Measurements from ENCODE around the gene ZNF672. TPM values are rescaled to one million over a fixed set of nuclear protein-coding genes. Genes with fewer than 3 reads are reported as not detected.

The ZNF672 gene
- total RNA-seq, 1 experiment from 2014 or later = 16.7 TPM

GRCh38 chr1:248897412-248898337 lies 59.7 kb downstream of the ZNF672 start:
- Histone ChIP-seq H3K4me3 (ENCODE audit: low read length) (no peak overlapping the region), H4K20me1 (ENCODE audit: insufficient read depth, low read depth, low read length) (no peaks in the 10 kb centered on the region), H2AFZ (ENCODE audit: low read length) (no peak overlapping the region), H3K36me3 (ENCODE audit: insufficient read depth, low read length) (no peaks in the 10 kb centered on the region), H3K4me2 (ENCODE audit: low read depth, low read length, poor library complexity, severe bottlenecking) (no peak overlapping the region), H3K79me2 (ENCODE audit: low read length) (no peaks in the 10 kb centered on the region), H3K9ac (ENCODE audit: low read length) (no peak overlapping the region), H3K27ac (ENCODE audit: low read length) (no peak overlapping the region), H3K4me1 (ENCODE audit: low read length) (no peaks in the 10 kb centered on the region), H3K9me2 (replicated peaks; ENCODE audit: insufficient read depth, low read length) (no peaks in the 10 kb centered on the region), H3K27me3 (ENCODE audit: low read length) (no peaks in the 10 kb centered on the region), H3K9me3 (ENCODE audit: low read length) (no peaks in the 10 kb centered on the region)
- no peak for DNase-seq

Small RNA genes within 50 kb of the gene (small RNA-seq; reads per million reads assigned to genes)
- not detected for gene MIR3124

Other genes with a start within 250 kb of the ZNF672 start
- not detected in 2 replicates for gene OR2T10, start 240.5 kb upstream of the ZNF672 start, total RNA-seq (2014; rRNA removed; shearing (Covaris generic); ENCODE audit: low replicate concordance)
- not detected in 2 replicates for gene OR2T11, start 203.1 kb upstream of the ZNF672 start, total RNA-seq (2014; rRNA removed; shearing (Covaris generic); ENCODE audit: low replicate concordance)
- not detected in 2 replicates for gene OR2T35, start 192.9 kb upstream of the ZNF672 start, total RNA-seq (2014; rRNA removed; shearing (Covaris generic); ENCODE audit: low replicate concordance)
- gene OR2T27, start 182.7 kb upstream of the ZNF672 start, total RNA-seq (2014; rRNA removed; shearing (Covaris generic); ENCODE audit: low replicate concordance) = not detected in 2 replicates
- gene OR14I1, start 135.5 kb upstream of the ZNF672 start, total RNA-seq (2014; rRNA removed; shearing (Covaris generic); ENCODE audit: low replicate concordance) = not detected in 2 replicates
- gene LYPD8, start 82.5 kb upstream of the ZNF672 start, total RNA-seq (2014; rRNA removed; shearing (Covaris generic); ENCODE audit: low replicate concordance) = not detected in 2 replicates
- 14.6 and 24.1 TPM in 2 replicates for gene SH3BP5L, start 12.3 kb upstream of the ZNF672 start, total RNA-seq (2014; rRNA removed; shearing (Covaris generic); ENCODE audit: low replicate concordance)
- 27.2 and 62.6 TPM in 2 replicates for gene ZNF692, start 20.9 kb downstream of the ZNF672 start, total RNA-seq (2014; rRNA removed; shearing (Covaris generic); ENCODE audit: low replicate concordance)
- 6.1 and 6.9 TPM in 2 replicates for gene PGBD2, start 68.0 kb downstream of the ZNF672 start, total RNA-seq (2014; rRNA removed; shearing (Covaris generic); ENCODE audit: low replicate concordance)

All from Karpas-422 (cell line).